Mucosa of stomach (tissue), 1 donor: Measurements from ENCODE around the gene NAIF1.

Experiments
- H3K27me3 ChIP-seq: one replicate; pipeline ENCODE4 v1.7.0; 2013; ENCODE audit warnings: mild to moderate bottlenecking, low read length; ENCODE audit not compliant: control insufficient read depth, insufficient read depth
- H3K36me3 ChIP-seq: one replicate; pipeline ENCODE4 v1.7.0; 2013; ENCODE audit warnings: low read length; ENCODE audit not compliant: control insufficient read depth, insufficient read depth
- H3K4me1 ChIP-seq: one replicate; pipeline ENCODE4 v1.7.0; 2013; ENCODE audit warnings: mild to moderate bottlenecking, low read length; ENCODE audit not compliant: control insufficient read depth, insufficient read depth
- H3K4me3 ChIP-seq: one replicate; pipeline ENCODE4 v1.7.0; 2013; ENCODE audit warnings: low read length
- H3K9ac ChIP-seq: one replicate; pipeline ENCODE4 v1.7.0; 2013; ENCODE audit warnings: mild to moderate bottlenecking, low read length, moderate library complexity
- H3K9me3 ChIP-seq: one replicate; pipeline ENCODE4 v1.7.0; 2013; ENCODE audit warnings: mild to moderate bottlenecking, low read length, moderate library complexity; ENCODE audit not compliant: control insufficient read depth
- donor health status: Pancreatic carcinoma.

Gene NAIF1

GRCh38 chr9:128089299-128089698 is 22.2 kb upstream of the NAIF1 start:
- H3K27me3 ChIP-seq: no peaks in the 10 kb centered on the region
- no peak overlapping the region for H3K9ac ChIP-seq
- no peak overlapping the region for H3K4me3 ChIP-seq
- no peaks in the 10 kb centered on the region for H3K9me3 ChIP-seq
- peaks cover 39% of the 10 kb centered on the region for H3K4me1 ChIP-seq
- no peaks in the 10 kb centered on the region for H3K36me3 ChIP-seq

- no peaks in the 10 kb centered on the region for H3K27me3 ChIP-seq
- no peaks in the 10 kb centered on the region for H3K36me3 ChIP-seq
- H3K4me1 ChIP-seq: peaks cover 38% of the 10 kb centered on the region
- H3K4me3 ChIP-seq: no peak overlapping the region
- no peaks in the 10 kb centered on the region for H3K9me3 ChIP-seq
- no peak overlapping the region for H3K9ac ChIP-seq
Measured at GRCh38 chr9:128088253-128088945, 21.3 kb upstream of the NAIF1 start.

GRCh38 chr9:128087262-128087661 is 20.1 kb upstream of the NAIF1 start:
- Histone ChIP-seq H3K4me1 (peaks cover 28% of the 10 kb centered on the region), H3K36me3 (no peaks in the 10 kb centered on the region), H3K27me3 (no peaks in the 10 kb centered on the region), H3K4me3 (no peak overlapping the region), H3K9me3 (no peaks in the 10 kb centered on the region), H3K9ac (no peak overlapping the region)

GRCh38 chr9:128085943-128086342 is 18.8 kb upstream of the NAIF1 start:
- Histone ChIP-seq H3K9me3 (no peaks in the 10 kb centered on the region), H3K36me3 (no peaks in the 10 kb centered on the region), H3K4me3 (no peak overlapping the region), H3K9ac (no peak overlapping the region), H3K27me3 (no peaks in the 10 kb centered on the region), H3K4me1 (peaks cover 32% of the 10 kb centered on the region)

- H3K36me3 ChIP-seq: no peaks in the 10 kb centered on the region
- H3K4me1 ChIP-seq: peaks cover 41% of the 10 kb centered on the region
- H3K9me3 ChIP-seq: no peaks in the 10 kb centered on the region
- no peaks in the 10 kb centered on the region for H3K27me3 ChIP-seq
- H3K9ac ChIP-seq: no peak overlapping the region
- no peak overlapping the region for H3K4me3 ChIP-seq
Measured at GRCh38 chr9:128084746-128085145, 17.6 kb upstream of the NAIF1 start.

- Histone ChIP-seq H3K4me1 (peaks cover 48% of the 10 kb centered on the region), H3K36me3 (no peaks in the 10 kb centered on the region), H3K4me3 (no peak overlapping the region), H3K9me3 (no peaks in the 10 kb centered on the region), H3K9ac (no peak overlapping the region), H3K27me3 (no peaks in the 10 kb centered on the region)
Measured at GRCh38 chr9:128082151-128082550, 15.0 kb upstream of the NAIF1 start.

GRCh38 chr9:128081056-128081455 is 13.9 kb upstream of the NAIF1 start:
- Histone ChIP-seq H3K9me3 (no peaks in the 10 kb centered on the region), H3K36me3 (no peaks in the 10 kb centered on the region), H3K27me3 (no peaks in the 10 kb centered on the region), H3K4me3 (no peak overlapping the region), H3K9ac (no peak overlapping the region), H3K4me1 (peaks cover 50% of the 10 kb centered on the region)

GRCh38 chr9:128080206-128080605 is 13.1 kb upstream of the NAIF1 start:
- Histone ChIP-seq H3K4me1 (peaks cover 44% of the 10 kb centered on the region), H3K36me3 (no peaks in the 10 kb centered on the region), H3K4me3 (no peak overlapping the region), H3K9ac (no peak overlapping the region), H3K9me3 (no peaks in the 10 kb centered on the region), H3K27me3 (no peaks in the 10 kb centered on the region)

- no peak overlapping the region for H3K4me3 ChIP-seq
- H3K4me1 ChIP-seq: peaks cover 41% of the 10 kb centered on the region
- H3K27me3 ChIP-seq: no peaks in the 10 kb centered on the region
- no peaks in the 10 kb centered on the region for H3K36me3 ChIP-seq
- H3K9me3 ChIP-seq: no peaks in the 10 kb centered on the region
- peak overlapping the region; percentile 19 for H3K9ac ChIP-seq
Measured at GRCh38 chr9:128078504-128079434, 11.6 kb upstream of the NAIF1 start.

- peaks cover 47% of the 10 kb centered on the region for H3K4me1 ChIP-seq
- H3K9ac ChIP-seq: peak overlapping the region; percentile 19
- no peaks in the 10 kb centered on the region for H3K9me3 ChIP-seq
- no peaks in the 10 kb centered on the region for H3K27me3 ChIP-seq
- H3K36me3 ChIP-seq: no peaks in the 10 kb centered on the region
- H3K4me3 ChIP-seq: no peak overlapping the region
Measured at GRCh38 chr9:128077847-128078503, 10.9 kb upstream of the NAIF1 start.

- no peaks in the 10 kb centered on the region for H3K36me3 ChIP-seq
- no peaks in the 10 kb centered on the region for H3K9me3 ChIP-seq
- no peaks in the 10 kb centered on the region for H3K27me3 ChIP-seq
- peak overlapping the region; percentile 38 for H3K9ac ChIP-seq
- no peak overlapping the region for H3K4me3 ChIP-seq
- peaks cover 32% of the 10 kb centered on the region for H3K4me1 ChIP-seq
Measured at GRCh38 chr9:128073253-128073886, 6.2 kb upstream of the NAIF1 start.
